Left lung (tissue), 10 donors: ENCODE data around the gene KIAA0513. TPM values are rescaled to one million over a fixed set of nuclear protein-coding genes. Genes with fewer than 3 reads are reported as not detected.

ENCODE experiments used
- ATAC-seq: fragments of 200-7000 bp; cut with Tn5 transposase; one replicate; pipeline ENCODE4 v1.9.1; 2020; ENCODE audit warnings: moderate library complexity
- DNase-seq, 4 donors: peaks; one replicate each; pipeline ENCODE4 v3.0.0-alpha.2; 2013 to 2020
- H3K27ac ChIP-seq, 2 donors: fragments of 200-600 bp; sonication (generic) in 1 of 2; one replicate each; pipeline versions ENCODE4 v1.5.0 to v1.8.0; 2020 to 2021
- H3K27me3 ChIP-seq, 2 donors: fragments of 200-600 bp; sonication (generic) in 1 of 2; one replicate each; pipeline versions ENCODE4 v1.5.0 to v1.8.0; 2020 to 2021
- H3K36me3 ChIP-seq, 2 donors: fragments of 200-600 bp; sonication (generic) in 1 of 2; one replicate each; pipeline versions ENCODE4 v1.5.0 to v1.8.0; 2020 to 2021
- H3K4me1 ChIP-seq, 2 donors: fragments of 200-600 bp; one replicate each; pipeline ENCODE4 v1.8.0; 2021
- H3K4me3 ChIP-seq, 2 donors: fragments of 200-600 bp; sonication (generic) in 1 of 2; one replicate each; pipeline versions ENCODE4 v1.5.0 to v1.8.0; 2020 to 2021; ENCODE audit warnings: mild to moderate bottlenecking in 1 of 2
- H3K9me3 ChIP-seq, 2 donors: fragments of 200-600 bp; sonication (generic) in 1 of 2; one replicate each; pipeline versions ENCODE4 v1.5.0 to v1.8.0; 2020 to 2021
- CTCF ChIP-seq, 2 donors: fragments of 200-600 bp; sonication (generic) in 1 of 2; IDR thresholded peaks; one replicate each; pipeline versions ENCODE4 v1.5.0 to v1.8.0; 2021; ENCODE audit warnings: antibody characterized with exemption in 2 of 2
- intact Hi-C, 2 donors: fragments of 100-400 bp; cut with DNase I; formaldehyde crosslinking; loops; one replicate each; pipeline versions ENCODE4 v1.11.2 to v1.14.2; 2022
- polyA plus RNA-seq, 6 donors: library from polyadenylated mRNA; unstranded; fragments of 120-200 nt; gene quantifications; one replicate each; pipeline ENCODE4 v1.2.1, GENCODE V29; 2013; ENCODE audit not compliant: insufficient read length in 6 of 6
- total RNA-seq, 2 donors: library from RNA; stranded (reverse); fragmentation: NEBNext Ultra II Directional; extraction: Animal tissue kit (Norgen Biotek cat#: 25700); gene quantifications; one replicate each; pipeline ENCODE4 v1.2.1, GENCODE V29; 2021
- donor health status: DM: no; HTN: yes; CAD: no.
- donor health status: DM: no; HTN: no; CAD: no.

The KIAA0513 gene
- total and polyA plus RNA-seq, 8 donors, result 4.4 to 31.7 (median 7.6) TPM

GRCh38 chr16:85054948-85055492 is 27.4 kb downstream of the KIAA0513 start:
- no peaks in the 10 kb centered on the region for H3K9me3 ChIP-seq
- ATAC-seq, result no peak
- no peak for TF ChIP-seq CTCF (IDR thresholded peaks at IDR 0.05)
- H3K4me3 ChIP-seq, result peak overlapping the region in 1 of 2 donors; percentile 1
- H3K36me3 ChIP-seq, result peaks cover 0 to 12% of the 10 kb centered on the region in 2 donors
- intact Hi-C loops, result no loop called here
- peak in 1 of 4 donors; percentile 7 for DNase-seq
- H3K4me1 ChIP-seq, result peaks cover 17 to 48% of the 10 kb centered on the region in 2 donors
- peak overlapping the region; percentile 75 to 88 for H3K27ac ChIP-seq
- no peaks in the 10 kb centered on the region for H3K27me3 ChIP-seq

GRCh38 chr16:85055493-85056210 is 28.1 kb downstream of the KIAA0513 start:
- DNase-seq (peak in 2 of 4 donors; percentile 70 to 78), ATAC-seq (peak; percentile 88)
- H3K4me1 ChIP-seq, result peaks cover 17 to 52% of the 10 kb centered on the region in 2 donors
- H3K27me3 ChIP-seq, result no peaks in the 10 kb centered on the region
- H3K27ac ChIP-seq, result peak overlapping the region; percentile 75 to 88
- H3K4me3 ChIP-seq, result peak overlapping the region in 1 of 2 donors; percentile 1
- no peak for TF ChIP-seq CTCF (IDR thresholded peaks at IDR 0.05)
- H3K9me3 ChIP-seq, result no peaks in the 10 kb centered on the region
- peaks cover 0 to 12% of the 10 kb centered on the region in 2 donors for H3K36me3 ChIP-seq
- intact Hi-C loops, result no loop called here

GRCh38 chr16:85056211-85056748 is 28.7 kb downstream of the KIAA0513 start:
- Histone ChIP-seq H3K4me1 (peaks cover 17 to 58% of the 10 kb centered on the region in 2 donors), H3K36me3 (peaks cover 0 to 12% of the 10 kb centered on the region in 2 donors), H3K4me3 (no peak overlapping the region), H3K27ac (peak overlapping the region in 1 of 2 donors; percentile 88), H3K9me3 (no peaks in the 10 kb centered on the region), H3K27me3 (no peaks in the 10 kb centered on the region)
- peak; percentile 69 for ATAC-seq
- intact Hi-C loops, result no loop called here
- DNase-seq, result no peak
- TF ChIP-seq CTCF (IDR thresholded peaks at IDR 0.05), result no peak

GRCh38 chr16:85057212-85057889 is 29.8 kb downstream of the KIAA0513 start:
- no peak overlapping the region for H3K4me3 ChIP-seq
- H3K9me3 ChIP-seq, result no peaks in the 10 kb centered on the region
- H3K36me3 ChIP-seq, result peaks cover 0 to 12% of the 10 kb centered on the region in 2 donors
- no peak overlapping the region for H3K27ac ChIP-seq
- DNase-seq (peak in 1 of 4 donors; percentile 15), ATAC-seq (no peak)
- H3K27me3 ChIP-seq, result no peaks in the 10 kb centered on the region
- intact Hi-C loops, result no loop called here
- TF ChIP-seq CTCF (IDR thresholded peaks at IDR 0.05), result no peak
- peaks cover 17 to 69% of the 10 kb centered on the region in 2 donors for H3K4me1 ChIP-seq

- ATAC-seq, result no peak
Measured at GRCh38 chr16:85057948-85058347, 30.4 kb downstream of the KIAA0513 start.

More at GRCh38 chr16:85057948-85058347, 30.4 kb downstream of the KIAA0513 start:
- no peak for TF ChIP-seq CTCF (IDR thresholded peaks at IDR 0.05)
- H3K36me3 ChIP-seq, result peaks cover 0 to 12% of the 10 kb centered on the region in 2 donors
- no peaks in the 10 kb centered on the region for H3K27me3 ChIP-seq
- no peak for DNase-seq
- peaks cover 17 to 75% of the 10 kb centered on the region in 2 donors for H3K4me1 ChIP-seq
- H3K27ac ChIP-seq, result no peak overlapping the region
- no peak overlapping the region for H3K4me3 ChIP-seq
- intact Hi-C loops, result no loop called here
- no peaks in the 10 kb centered on the region for H3K9me3 ChIP-seq
